PC-9 (cell line): ENCODE data around the gene ZCCHC3.

Experiments
- EZH2 ChIP-seq: fragments of 200-600 bp; sonication (generic); IDR thresholded peaks from 2 replicates; pipeline ENCODE4 v1.8.0; 2017; ENCODE audit warnings: antibody characterized with exemption, low read depth
- TF ChIP-seq, protein P1 (sequence below): fragments of 200-600 bp; sonication (generic); conservative IDR thresholded peaks from 2 replicates; pipeline ENCODE4 v1.6.1; 2017; ENCODE audit warnings: mixed run types, antibody characterized with exemption, mild to moderate bottlenecking, moderate library complexity

DNA sequence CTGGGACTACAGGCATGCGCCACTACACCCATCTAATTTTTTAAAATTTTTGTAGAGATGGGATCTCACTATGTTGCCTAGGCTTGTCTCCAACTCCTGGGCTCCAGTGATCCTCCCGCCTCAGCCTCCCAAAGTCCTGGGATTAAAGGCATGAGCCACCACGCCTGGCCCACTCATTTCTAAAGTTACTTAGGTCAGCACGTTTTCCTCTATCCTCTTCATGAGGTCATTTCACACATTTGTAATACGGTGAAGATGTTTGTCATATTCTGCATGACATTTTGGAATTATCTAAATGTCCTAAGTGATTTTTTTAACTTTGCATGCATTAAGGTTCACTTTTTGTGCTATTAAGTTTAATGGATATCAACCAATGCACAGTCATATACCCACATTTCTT, 16.0 kb downstream of the ZCCHC3 start:
- TF ChIP-seq, protein P1, sequence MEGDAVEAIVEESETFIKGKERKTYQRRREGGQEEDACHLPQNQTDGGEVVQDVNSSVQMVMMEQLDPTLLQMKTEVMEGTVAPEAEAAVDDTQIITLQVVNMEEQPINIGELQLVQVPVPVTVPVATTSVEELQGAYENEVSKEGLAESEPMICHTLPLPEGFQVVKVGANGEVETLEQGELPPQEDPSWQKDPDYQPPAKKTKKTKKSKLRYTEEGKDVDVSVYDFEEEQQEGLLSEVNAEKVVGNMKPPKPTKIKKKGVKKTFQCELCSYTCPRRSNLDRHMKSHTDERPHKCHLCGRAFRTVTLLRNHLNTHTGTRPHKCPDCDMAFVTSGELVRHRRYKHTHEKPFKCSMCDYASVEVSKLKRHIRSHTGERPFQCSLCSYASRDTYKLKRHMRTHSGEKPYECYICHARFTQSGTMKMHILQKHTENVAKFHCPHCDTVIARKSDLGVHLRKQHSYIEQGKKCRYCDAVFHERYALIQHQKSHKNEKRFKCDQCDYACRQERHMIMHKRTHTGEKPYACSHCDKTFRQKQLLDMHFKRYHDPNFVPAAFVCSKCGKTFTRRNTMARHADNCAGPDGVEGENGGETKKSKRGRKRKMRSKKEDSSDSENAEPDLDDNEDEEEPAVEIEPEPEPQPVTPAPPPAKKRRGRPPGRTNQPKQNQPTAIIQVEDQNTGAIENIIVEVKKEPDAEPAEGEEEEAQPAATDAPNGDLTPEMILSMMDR: no peak
- no peak for TF ChIP-seq EZH2
